DMS53 treated with DMSO at 0.1 percent for 48 hours (cell line): ENCODE data around the gene PABPC1L.
"Not testable (repeated sequence)": the region's sequence is repeated elsewhere in the genome, so short reads cannot be mapped to it uniquely, and the experiment has no call there.

Experiments used
- DNase-seq: peaks from one replicate; lab custom pipeline; 2025; ENCODE audit not compliant: unreplicated experiment; lab: John Stamatoyannopoulos, UW

Gene PABPC1L

GRCh38 chr20:44909872-44910689 is at the start of gene PABPC1L:
Gene PABPC1L, plus strand, starts transcription at chr20:44910060. Its CDS starts 84 bp downstream, at chr20:44910144.
- peak; percentile 79 for DNase-seq

- DNase-seq, result no peak
These were observed 48.3 kb upstream of the PABPC1L start for GRCh38 chr20:44861531-44862006.

- DNase-seq, result no peak
These were observed 47.6 kb upstream of the PABPC1L start for GRCh38 chr20:44862286-44862685.

GRCh38 chr20:44863365-44864084 is 46.3 kb upstream of the PABPC1L start:
- DNase-seq, result not testable (repeated sequence)

GRCh38 chr20:44864493-44864892 is 45.4 kb upstream of the PABPC1L start:
- not testable (repeated sequence) for DNase-seq

GRCh38 chr20:44866703-44867335 is 43.0 kb upstream of the PABPC1L start:
- DNase-seq, result no peak

- DNase-seq, result no peak
These were observed 40.4 kb upstream of the PABPC1L start for GRCh38 chr20:44869471-44869870.

GRCh38 chr20:44882360-44882759 is 27.5 kb upstream of the PABPC1L start:
- not testable (repeated sequence) for DNase-seq

- DNase-seq, result no peak
These were observed 26.5 kb upstream of the PABPC1L start for GRCh38 chr20:44883214-44883902.

- no peak for DNase-seq
These were observed 24.9 kb upstream of the PABPC1L start for GRCh38 chr20:44884907-44885391.

GRCh38 chr20:44885392-44886265 is 24.2 kb upstream of the PABPC1L start, which contains the start of gene YWHAB:
Gene YWHAB, plus strand, starts transcription at chr20:44885705. Its CDS starts 15,829 bp downstream, at chr20:44901534.
- DNase-seq, result peak; percentile 98

GRCh38 chr20:44886266-44886651 is 23.6 kb upstream of the PABPC1L start:
- DNase-seq, result no peak

- no peak for DNase-seq
These were observed 23.0 kb upstream of the PABPC1L start for GRCh38 chr20:44886828-44887227.

- DNase-seq, result no peak
These were observed 22.4 kb upstream of the PABPC1L start for GRCh38 chr20:44887466-44887865.

- no peak for DNase-seq
These were observed 21.4 kb upstream of the PABPC1L start for GRCh38 chr20:44888226-44889103.

- DNase-seq, result no peak
These were observed 18.0 kb upstream of the PABPC1L start for GRCh38 chr20:44891826-44892225.

- DNase-seq, result no peak
These were observed 14.9 kb upstream of the PABPC1L start for GRCh38 chr20:44894959-44895358.

GRCh38 chr20:44896583-44896982 is 13.3 kb upstream of the PABPC1L start:
- DNase-seq, result no peak

GRCh38 chr20:44897133-44897532 is 12.7 kb upstream of the PABPC1L start:
- no peak for DNase-seq
